ENCODE measurements around the gene MGAT4A.

DNA sequence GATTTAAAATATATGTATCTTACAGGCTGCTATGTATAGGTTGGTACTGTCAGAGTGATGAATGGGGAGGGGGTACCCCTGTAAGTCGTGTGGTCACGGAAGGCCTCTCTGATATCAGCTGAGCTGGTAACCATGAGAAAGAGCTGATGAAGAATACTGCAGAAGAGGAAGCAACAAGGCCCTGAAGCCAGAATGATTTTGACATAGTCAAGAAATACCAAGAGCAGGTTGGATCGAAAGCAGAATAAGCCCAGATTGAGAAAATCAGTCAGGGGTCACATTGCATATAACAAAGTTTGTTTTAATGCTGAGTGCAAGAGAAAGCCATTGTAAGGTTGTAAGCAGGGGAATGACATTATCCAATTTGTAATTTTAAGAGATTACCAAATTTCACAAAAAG, 65.3 kb downstream of the MGAT4A start:
- TF ChIP-seq HMG20B (CRISPR knock-in tag; conservative IDR thresholded peaks at IDR 0.05) (no peak), ESRRA (CRISPR knock-in tag; IDR thresholded peaks at IDR 0.05; ENCODE audit: low read depth) (no peak), BATF2 (CRISPR knock-in tag; IDR thresholded peaks at IDR 0.05) (no peak), ATF3 (CRISPR knock-in tag; IDR thresholded peaks at IDR 0.05) (no peak), POLR2AphosphoS5 (IDR thresholded peaks at IDR 0.05; ENCODE audit: low read depth, low read length) (no peak), ELF4 (CRISPR knock-in tag; IDR thresholded peaks at IDR 0.05; ENCODE audit: borderline replicate concordance) (no peak), HDAC2 (CRISPR knock-in tag; IDR thresholded peaks at IDR 0.05) (no peak), SP2 (CRISPR knock-in tag; IDR thresholded peaks at IDR 0.05) (no peak), MYPOP (CRISPR knock-in tag; IDR thresholded peaks at IDR 0.05) (no peak)
- TF ChIP-seq, protein P1, sequence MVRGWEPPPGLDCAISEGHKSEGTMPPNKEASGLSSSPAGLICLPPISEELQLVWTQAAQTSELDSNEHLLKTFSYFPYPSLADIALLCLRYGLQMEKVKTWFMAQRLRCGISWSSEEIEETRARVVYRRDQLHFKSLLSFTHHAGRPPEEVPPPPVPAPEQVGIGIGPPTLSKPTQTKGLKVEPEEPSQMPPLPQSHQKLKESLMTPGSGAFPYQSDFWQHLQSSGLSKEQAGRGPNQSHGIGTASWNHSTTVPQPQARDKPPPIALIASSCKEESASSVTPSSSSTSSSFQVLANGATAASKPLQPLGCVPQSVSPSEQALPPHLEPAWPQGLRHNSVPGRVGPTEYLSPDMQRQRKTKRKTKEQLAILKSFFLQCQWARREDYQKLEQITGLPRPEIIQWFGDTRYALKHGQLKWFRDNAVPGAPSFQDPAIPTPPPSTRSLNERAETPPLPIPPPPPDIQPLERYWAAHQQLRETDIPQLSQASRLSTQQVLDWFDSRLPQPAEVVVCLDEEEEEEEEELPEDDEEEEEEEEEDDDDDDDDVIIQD (CRISPR knock-in tag; IDR thresholded peaks at IDR 0.05; ENCODE audit: low read depth) = no peak
- TF ChIP-seq, protein P2, sequence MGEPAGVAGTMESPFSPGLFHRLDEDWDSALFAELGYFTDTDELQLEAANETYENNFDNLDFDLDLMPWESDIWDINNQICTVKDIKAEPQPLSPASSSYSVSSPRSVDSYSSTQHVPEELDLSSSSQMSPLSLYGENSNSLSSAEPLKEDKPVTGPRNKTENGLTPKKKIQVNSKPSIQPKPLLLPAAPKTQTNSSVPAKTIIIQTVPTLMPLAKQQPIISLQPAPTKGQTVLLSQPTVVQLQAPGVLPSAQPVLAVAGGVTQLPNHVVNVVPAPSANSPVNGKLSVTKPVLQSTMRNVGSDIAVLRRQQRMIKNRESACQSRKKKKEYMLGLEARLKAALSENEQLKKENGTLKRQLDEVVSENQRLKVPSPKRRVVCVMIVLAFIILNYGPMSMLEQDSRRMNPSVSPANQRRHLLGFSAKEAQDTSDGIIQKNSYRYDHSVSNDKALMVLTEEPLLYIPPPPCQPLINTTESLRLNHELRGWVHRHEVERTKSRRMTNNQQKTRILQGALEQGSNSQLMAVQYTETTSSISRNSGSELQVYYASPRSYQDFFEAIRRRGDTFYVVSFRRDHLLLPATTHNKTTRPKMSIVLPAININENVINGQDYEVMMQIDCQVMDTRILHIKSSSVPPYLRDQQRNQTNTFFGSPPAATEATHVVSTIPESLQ (CRISPR knock-in tag; conservative IDR thresholded peaks at IDR 0.05) = no peak
